Stomach (tissue), 9 donors: ENCODE measurements around the gene GAD2. TPM values are rescaled to one million over a fixed set of nuclear protein-coding genes. Genes with fewer than 3 reads are reported as not detected.

ENCODE experiments used
- DNase-seq, 2 donors: peaks; one replicate each; pipeline versions ENCODE4 v3.0.0 to v3.0.0-alpha.2; 2013 to 2019
- H3K27ac ChIP-seq, 5 donors: fragments of 200-600 bp in 4 of 5; sonication (generic) in 4 of 5; one replicate each; pipeline ENCODE4 v1.5.1; 2013 to 2019; ENCODE audit warnings: mild to moderate bottlenecking in 1 of 5, moderate library complexity in 1 of 5
- H3K27me3 ChIP-seq, 3 donors: fragments of 200-600 bp; sonication (generic); one replicate each; pipeline ENCODE4 v1.5.1; 2017 to 2019; ENCODE audit warnings: mixed run types in 1 of 3
- H3K36me3 ChIP-seq, 4 donors: fragments of 200-600 bp; sonication (generic); 1 replicate in 3 of 4; 2 replicates in 1 of 4; pipeline ENCODE4 v1.5.1; 2016 to 2019
- H3K4me1 ChIP-seq, 4 donors: fragments of 200-600 bp; sonication (generic); one replicate each; pipeline ENCODE4 v1.5.1; 2016 to 2019
- H3K4me3 ChIP-seq, 4 donors: fragments of 200-600 bp; sonication (generic) in 3 of 4; one replicate each; pipeline ENCODE4 v1.5.1; 2016 to 2019; ENCODE audit warnings: mild to moderate bottlenecking in 1 of 4
- H3K9me3 ChIP-seq, 4 donors: fragments of 200-600 bp; sonication (generic); one replicate each; pipeline ENCODE4 v1.5.1; 2016 to 2019
- CTCF ChIP-seq, 7 experiments: fragments of 450-650 bp in 4 of 7; fragments of 200-600 bp in 3 of 7; sonication (generic) in 3 of 7; IDR thresholded peaks; one replicate each; pipeline ENCODE4 v1.5.1; 2016 to 2019; ENCODE audit warnings: antibody characterized with exemption in 7 of 7, control low read depth in 2 of 7, mild to moderate bottlenecking in 1 of 7
- EP300 ChIP-seq: sonication (generic); formaldehyde crosslinking; IDR thresholded peaks from one replicate; pipeline ENCODE4 v1.6.1; 2017; ENCODE audit warnings: antibody characterized with exemption
- POLR2A ChIP-seq, 4 donors: fragments of 450-650 bp; IDR thresholded peaks; one replicate each; pipeline ENCODE4 v1.6.1; 2016; ENCODE audit warnings: antibody characterized with exemption in 4 of 4, control low read depth in 2 of 4, mild to moderate bottlenecking in 1 of 4, moderate library complexity in 1 of 4
- POLR2AphosphoS5 ChIP-seq, 3 donors: sonication (generic); formaldehyde crosslinking; IDR thresholded peaks; one replicate each; pipeline ENCODE4 v1.6.1; 2016; ENCODE audit warnings: antibody characterized with exemption in 3 of 3
- WGBS, 5 donors: extraction: QIAGEN DNeasy Blood & Tissue Kit in 3 of 5; methylation state at CpG; one replicate each; pipeline versions ENCODE4 v1.1.5 to v1.1.7; 2013 to 2018; 5-methylcytosine and 5-hydroxymethylcytosine counted together
- intact Hi-C: fragments of 100-400 bp; cut with DNase I; formaldehyde crosslinking; loops from one replicate; pipeline ENCODE4 v1.15.1; 2023; ENCODE audit warnings: low total_unique reads
- polyA plus RNA-seq, 3 donors: library from polyadenylated mRNA; stranded (reverse); fragments of 200-250 nt; gene quantifications; one replicate each; pipeline ENCODE4 v1.2.3, GENCODE V29; 2013
- total RNA-seq, 5 donors: library from RNA; depleted of rRNA; stranded (reverse); fragments of >200 nt; gene quantifications; one replicate each; pipeline versions ENCODE4 v1.1.0 to v1.2.3, GENCODE V29; 2014 to 2016
- donor health status: healthy with polysubstance abuse.
- donor health status: Bipolar disorder and iron deficiency.
- donor health status: healthy.

GAD2 gene
- total and polyA plus RNA-seq, 8 donors = 0.15 to 1.1 (median 0.55) TPM; not detected in 4

GRCh38 chr10:26311383-26311940, 94.9 kb downstream of the GAD2 start:
- H3K4me1 ChIP-seq = no peaks in the 10 kb centered on the region
- no peaks in the 10 kb centered on the region for H3K36me3 ChIP-seq
- no peaks in the 10 kb centered on the region for H3K9me3 ChIP-seq
- 38 to 47% (median 44%) methylated on average over 6 of the region's 6 CpGs for WGBS, 5 donors
- no peak overlapping the region for H3K27ac ChIP-seq
- H3K27me3 ChIP-seq = peaks cover 0 to 28% (median 0%) of the 10 kb centered on the region in 3 donors
- TF ChIP-seq POLR2AphosphoS5 (IDR thresholded peaks at IDR 0.05) (no peak), POLR2A (IDR thresholded peaks at IDR 0.05) (no peak), CTCF (IDR thresholded peaks at IDR 0.05) (no peak), EP300 (no peak)
- peak in 1 of 2 donors; percentile 12 for DNase-seq
- H3K4me3 ChIP-seq = no peak overlapping the region
- intact Hi-C loops = no loop called here

GRCh38 chr10:26314265-26315013, 97.9 kb downstream of the GAD2 start:
- H3K36me3 ChIP-seq = no peaks in the 10 kb centered on the region
- no peak for TF ChIP-seq CTCF (IDR thresholded peaks at IDR 0.05)
- no peak for TF ChIP-seq POLR2AphosphoS5 (IDR thresholded peaks at IDR 0.05)
- TF ChIP-seq POLR2A (IDR thresholded peaks at IDR 0.05) = no peak
- TF ChIP-seq EP300 = no peak
- WGBS, 5 donors = 78 to 84% (median 82%) methylated on average over 10 of the region's 10 CpGs
- intact Hi-C loops = no loop called here
- H3K4me3 ChIP-seq = no peak overlapping the region
- no peaks in the 10 kb centered on the region for H3K9me3 ChIP-seq
- H3K27me3 ChIP-seq = peaks cover 0 to 17% (median 0%) of the 10 kb centered on the region in 3 donors
- no peak overlapping the region for H3K27ac ChIP-seq
- DNase-seq = no peak
- no peaks in the 10 kb centered on the region for H3K4me1 ChIP-seq

- 24 to 49% (median 36%) methylated on average over 5 of the region's 5 CpGs for WGBS, 5 donors
- H3K27ac ChIP-seq = no peak overlapping the region
- H3K4me1 ChIP-seq = no peaks in the 10 kb centered on the region
- no peak for TF ChIP-seq EP300
- TF ChIP-seq CTCF (IDR thresholded peaks at IDR 0.05) = no peak
- TF ChIP-seq POLR2A (IDR thresholded peaks at IDR 0.05) = no peak
- no peak for TF ChIP-seq POLR2AphosphoS5 (IDR thresholded peaks at IDR 0.05)
- no peaks in the 10 kb centered on the region for H3K36me3 ChIP-seq
- peaks cover 0 to 7% (median 0%) of the 10 kb centered on the region in 3 donors for H3K27me3 ChIP-seq
- peak; percentile 35 to 67 for DNase-seq
- intact Hi-C loops = no loop called here
- H3K4me3 ChIP-seq = no peak overlapping the region
- H3K9me3 ChIP-seq = no peaks in the 10 kb centered on the region
Observed at GRCh38 chr10:26318672-26319071, 102.1 kb downstream of the GAD2 start.

GRCh38 chr10:26323219-26323618, 106.6 kb downstream of the GAD2 start:
- WGBS, 5 donors = 73 to 79% (median 75%) methylated on average over 3 of the region's 3 CpGs
- H3K4me1 ChIP-seq = no peaks in the 10 kb centered on the region
- H3K36me3 ChIP-seq = no peaks in the 10 kb centered on the region
- no peak for DNase-seq
- H3K9me3 ChIP-seq = no peaks in the 10 kb centered on the region
- H3K27me3 ChIP-seq = no peaks in the 10 kb centered on the region
- H3K4me3 ChIP-seq = no peak overlapping the region
- TF ChIP-seq EP300 (no peak), CTCF (IDR thresholded peaks at IDR 0.05) (no peak), POLR2A (IDR thresholded peaks at IDR 0.05) (no peak), POLR2AphosphoS5 (IDR thresholded peaks at IDR 0.05) (no peak)
- no peak overlapping the region for H3K27ac ChIP-seq
- intact Hi-C loops = no loop called here
